Measurements from ENCODE around the gene GXYLT1.
"Not testable (repeated sequence)": the region's sequence is repeated elsewhere in the genome, so short reads cannot be mapped to it uniquely, and the experiment has no call there.

The GXYLT1 gene

DNA sequence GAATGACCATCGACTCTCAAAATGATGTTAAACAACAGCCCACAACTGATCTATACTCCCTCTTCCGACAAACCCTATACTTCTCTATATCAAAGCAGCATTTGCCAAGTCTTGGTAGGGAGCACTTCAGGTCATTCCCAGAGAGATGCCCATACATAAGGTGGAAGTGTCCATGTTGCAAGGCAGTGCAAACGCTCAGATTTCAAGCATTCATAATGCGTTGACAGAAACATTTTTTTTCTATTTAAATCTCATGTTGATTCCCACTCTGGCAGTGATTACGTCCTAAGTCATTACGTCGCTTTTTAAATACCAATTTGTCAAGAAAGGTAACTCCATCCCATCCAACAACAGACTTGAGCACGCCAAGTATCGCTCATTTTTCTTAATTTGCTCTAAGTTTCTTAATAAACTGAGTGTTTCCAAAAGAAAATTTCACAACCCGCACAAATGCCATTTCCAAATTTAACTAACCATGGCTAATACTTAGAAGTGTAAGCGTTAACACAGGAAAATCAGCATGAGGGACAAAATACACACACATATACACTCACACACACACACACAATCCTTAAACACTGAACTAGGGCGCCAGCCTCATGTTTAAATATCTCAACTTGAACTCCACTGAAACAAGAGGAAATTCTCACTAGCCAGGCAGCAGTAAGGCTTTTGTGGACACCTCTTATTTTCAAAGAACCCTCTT lies 1.1 kb downstream of the GXYLT1 start:
- peak; percentile 25 for DNase-seq

DNA sequence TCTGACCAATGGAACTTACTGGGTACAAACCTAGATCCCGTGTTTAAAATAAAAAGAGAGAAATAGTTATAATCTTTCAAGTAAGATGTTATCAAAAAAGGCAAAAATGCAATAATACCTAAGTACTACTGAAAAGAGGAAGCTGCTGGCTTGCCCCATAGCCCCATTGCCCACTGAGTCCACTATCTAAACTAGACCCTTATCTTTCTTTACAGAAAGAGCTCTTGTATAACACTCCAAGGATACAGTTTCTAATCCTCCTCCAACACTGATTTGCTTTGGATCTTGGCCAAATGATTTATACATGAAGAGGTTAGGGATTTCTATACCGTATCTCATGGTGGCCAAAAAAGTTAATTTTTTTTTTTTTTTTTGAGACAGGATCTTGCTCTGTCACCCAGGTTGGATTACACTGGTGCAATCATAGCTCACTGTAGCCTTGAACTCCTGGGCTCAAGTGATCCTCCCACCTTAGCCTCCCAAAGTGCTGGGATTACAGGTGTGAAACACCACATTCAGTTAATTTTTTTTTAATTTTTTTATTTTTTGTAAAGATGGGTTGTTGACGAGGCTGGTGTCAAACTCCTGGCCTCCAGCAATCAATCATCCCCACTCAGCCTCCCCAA lies 2.6 kb downstream of the GXYLT1 start:
- DNase-seq: no peak

DNA sequence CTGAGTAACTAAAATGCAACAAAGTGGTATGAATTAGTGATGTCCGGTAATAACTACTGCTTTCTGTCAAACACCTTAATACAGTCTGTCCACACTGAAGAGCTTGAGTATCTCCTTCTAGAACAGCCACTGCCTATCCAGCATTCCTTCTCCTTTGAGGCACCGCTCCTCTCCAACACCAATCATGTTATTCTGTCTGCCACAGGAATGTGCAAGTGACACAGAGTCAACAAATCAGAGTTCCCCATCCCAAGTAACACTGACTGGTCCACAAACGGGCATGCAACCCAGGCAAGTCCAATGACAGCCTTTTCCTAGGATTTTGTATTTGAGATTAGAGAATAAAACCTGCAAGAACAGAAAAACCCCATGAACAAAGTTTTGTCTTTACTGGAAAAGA lies 3.8 kb downstream of the GXYLT1 start:
- DNase-seq: no peak

DNA sequence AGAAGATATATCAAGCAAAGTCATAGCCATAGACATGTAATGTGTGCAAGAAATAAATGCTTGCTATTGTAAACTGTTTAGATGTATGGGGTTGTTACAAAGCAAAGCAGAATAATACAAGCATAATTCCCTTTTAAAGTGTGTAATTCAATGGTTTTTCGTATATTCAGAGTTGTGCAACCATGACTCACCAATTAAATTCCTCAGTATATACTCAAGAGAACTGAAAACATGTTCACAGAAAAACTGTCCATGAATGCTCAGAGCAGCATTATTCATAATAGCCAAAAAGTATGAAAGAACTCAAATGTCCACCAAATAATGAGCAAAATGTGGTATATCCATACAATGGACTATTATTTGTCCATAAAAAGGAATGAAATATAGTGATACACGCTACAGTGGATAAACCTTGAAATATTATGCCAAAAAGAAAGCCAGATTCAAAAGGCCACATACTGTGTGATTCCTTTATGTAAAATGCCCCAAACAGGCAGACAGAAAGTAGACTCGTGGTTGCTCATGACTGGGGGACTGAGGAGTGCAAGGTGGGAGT lies 9.3 kb downstream of the GXYLT1 start:
- no peak for DNase-seq

DNA sequence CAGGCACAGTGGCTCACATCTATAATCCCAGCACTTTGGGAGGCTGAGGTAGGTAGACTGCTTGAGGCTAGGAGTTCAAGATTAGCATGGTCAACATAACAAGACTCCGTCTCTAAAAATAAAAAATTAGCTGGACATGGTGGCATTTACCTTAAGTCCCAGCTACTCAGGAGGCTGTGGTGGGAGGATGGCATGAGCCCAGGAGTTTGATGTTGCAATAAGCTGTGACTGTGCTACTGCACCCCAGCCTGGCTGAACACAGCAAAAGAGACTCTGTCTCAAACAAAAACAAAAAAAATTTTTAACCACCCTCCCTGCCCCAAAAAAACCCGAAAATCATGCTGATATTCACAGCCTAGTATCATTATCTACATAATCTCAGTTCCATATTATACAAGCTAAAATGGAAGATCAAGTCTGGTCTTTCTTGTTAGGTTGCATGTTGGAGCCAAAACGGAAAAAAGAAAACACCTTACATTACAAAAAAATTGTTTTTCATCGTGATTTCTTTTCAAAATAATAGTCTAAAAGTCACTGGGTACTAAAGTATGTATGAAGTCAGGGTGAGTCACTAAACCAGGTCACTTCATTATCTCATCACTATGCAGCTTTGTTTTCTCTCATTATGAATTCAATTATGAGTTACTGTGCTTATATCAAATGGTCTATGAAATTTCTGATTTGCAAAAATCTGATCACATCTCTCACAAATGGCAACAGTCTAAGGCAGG lies 13.8 kb downstream of the GXYLT1 start:
- no peak for DNase-seq

DNA sequence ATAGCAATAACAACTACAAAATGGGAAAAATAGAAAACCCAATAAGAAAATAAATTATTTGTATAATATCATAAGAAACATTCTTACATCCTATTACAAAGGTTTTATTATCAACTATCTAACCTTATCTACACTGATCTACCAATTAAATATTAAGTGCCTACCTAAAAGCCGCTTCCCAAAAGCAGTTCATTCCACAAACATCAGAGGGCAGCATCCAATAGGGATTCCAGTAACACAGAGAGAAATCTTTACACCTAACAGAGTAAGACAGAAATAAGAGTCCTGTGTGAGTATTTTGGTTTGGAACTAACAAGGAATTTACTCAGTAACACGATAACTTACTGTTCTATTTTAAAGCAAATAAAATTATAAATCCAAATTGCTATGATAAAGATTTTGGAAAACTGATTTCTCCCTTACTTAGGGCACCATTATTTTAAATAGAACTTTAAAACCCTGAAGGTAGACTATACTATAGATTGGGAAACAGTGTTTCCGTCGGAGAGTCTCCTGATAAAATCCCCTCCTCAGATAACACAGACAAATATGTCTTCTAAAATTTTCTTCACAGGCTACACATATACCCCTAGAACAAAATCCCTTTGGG lies 15.0 kb downstream of the GXYLT1 start:
- peak; percentile 53 for DNase-seq

DNA sequence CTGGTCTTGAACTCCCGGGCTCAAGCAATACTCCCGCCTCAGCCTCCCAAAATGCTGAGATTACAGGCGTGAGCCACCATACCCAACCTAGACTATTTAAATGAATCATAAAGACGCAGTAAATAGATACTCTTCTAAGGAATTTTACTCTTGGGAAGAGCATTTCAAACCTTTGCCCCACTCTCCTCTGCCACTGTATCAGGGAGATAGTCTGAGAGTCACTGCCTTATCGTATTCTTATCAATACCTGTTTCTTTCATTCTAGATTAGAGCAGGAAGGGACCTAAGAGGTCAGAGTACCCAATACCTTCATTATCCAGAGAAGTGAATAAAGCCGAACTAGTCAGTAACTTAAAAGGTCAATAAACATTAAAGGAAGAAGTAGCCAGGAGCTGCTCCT lies 15.8 kb downstream of the GXYLT1 start:
- no peak for DNase-seq

DNA sequence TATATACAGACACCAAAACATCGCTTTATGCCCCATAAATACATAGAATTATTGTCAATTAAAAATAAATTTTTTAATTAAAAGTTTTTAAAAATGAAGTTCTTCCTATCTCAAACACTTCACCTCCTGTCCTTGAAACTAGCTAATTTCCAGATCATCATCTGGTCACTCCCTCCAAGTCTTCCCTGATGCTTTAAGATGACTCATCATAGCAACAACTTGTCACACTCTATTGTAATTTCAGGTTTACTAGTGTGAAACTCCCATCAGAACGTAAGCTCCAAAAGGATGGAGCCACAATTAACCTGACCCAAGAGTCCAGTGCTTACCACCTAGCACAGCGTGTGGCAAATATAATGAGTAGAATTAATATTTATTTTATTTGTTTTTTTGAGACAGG lies 16.3 kb downstream of the GXYLT1 start:
- DNase-seq: no peak

DNA sequence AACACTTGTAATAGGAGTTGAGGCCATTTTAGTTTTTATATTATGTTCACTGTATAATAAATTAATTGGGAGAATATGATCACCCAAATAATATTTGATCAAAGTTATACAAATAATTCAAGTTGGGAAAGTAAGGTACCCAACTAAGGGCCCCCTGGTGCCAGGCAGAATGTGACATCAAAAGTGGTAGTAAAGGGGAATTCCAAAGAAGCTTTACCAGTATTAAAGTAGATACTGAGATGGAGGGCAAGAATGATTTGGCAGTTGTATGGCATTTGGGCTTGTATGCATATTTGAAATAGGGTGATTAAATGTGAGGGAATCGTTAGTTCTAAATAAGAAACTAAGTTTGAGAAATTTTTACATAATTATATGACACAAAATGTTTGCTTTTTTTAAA lies 17.7 kb downstream of the GXYLT1 start:
- DNase-seq: no peak

DNA sequence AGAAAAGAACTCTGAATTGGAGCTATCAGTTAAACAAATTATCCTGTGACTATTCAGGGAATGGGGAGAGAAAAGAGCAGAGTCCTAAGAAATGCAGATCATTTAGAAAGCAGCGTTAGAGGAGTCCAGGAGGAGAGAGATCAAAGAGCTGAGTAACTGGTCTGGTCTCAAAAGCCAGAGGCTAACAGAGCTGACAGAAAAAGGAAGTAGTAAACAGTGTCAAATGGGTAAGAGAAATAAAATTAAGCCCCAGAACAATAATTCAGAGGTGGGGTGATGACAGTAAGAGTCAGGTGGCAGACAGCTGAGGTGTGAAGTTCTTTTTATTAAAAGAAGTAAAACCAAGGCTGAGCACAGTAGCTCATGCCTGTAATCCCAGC lies 19.3 kb downstream of the GXYLT1 start:
- no peak for DNase-seq

DNA sequence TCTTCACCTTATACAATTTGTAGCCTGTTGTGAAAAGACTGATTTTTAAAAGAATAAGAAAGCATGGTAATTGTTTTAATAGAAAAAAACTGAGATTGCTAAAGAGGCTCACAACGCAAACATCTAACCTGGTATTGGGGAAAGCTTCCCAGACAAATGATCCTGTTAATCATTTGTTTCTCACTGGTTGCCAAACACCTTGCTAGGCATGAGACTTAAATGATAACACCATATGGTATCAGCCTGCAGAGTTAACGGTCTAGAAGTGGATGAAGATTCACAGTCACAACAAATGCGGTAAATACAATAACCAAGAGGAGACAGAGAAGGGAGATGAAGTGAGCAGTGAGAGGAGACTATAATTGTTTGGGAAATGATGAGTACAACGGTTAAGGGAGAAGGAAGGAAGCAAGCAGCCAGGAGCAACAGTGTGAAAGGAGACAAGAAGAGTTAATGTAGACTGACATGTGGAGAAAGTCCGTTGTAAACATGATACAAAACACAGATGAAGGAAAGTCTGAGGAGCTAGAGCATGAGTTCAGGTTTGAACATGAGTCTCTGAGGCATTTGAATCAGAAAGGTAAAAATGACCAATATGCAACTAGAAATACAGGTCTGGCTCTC lies 19.8 kb downstream of the GXYLT1 start:
- peak; percentile 25 for DNase-seq

DNA sequence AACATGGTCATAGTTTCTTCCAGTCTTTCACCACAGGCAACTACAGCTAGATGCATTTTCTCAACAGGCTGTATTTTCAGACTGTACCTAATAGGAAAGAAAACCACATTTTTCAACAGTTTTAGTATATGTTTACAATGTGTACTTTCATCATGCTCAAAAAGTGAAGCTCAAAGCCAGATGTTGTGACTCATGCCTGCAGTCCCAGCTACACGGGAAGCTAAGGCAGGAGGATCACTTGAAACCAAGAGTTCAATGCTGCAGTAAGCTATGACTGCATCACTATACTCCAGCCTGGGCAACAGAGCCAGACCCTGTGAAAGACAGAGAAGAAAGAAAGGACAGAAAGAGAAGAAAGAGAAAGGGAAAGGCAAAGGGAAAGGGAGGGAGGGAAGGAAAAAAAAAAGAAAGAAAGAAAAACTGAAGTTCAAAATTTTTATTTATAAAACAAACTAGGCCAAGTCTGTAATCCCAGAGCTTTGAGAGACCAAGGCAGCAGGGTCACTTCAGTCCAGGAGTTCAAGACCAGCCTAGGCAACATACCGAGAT lies 25.5 kb downstream of the GXYLT1 start:
- no peak for DNase-seq

DNA sequence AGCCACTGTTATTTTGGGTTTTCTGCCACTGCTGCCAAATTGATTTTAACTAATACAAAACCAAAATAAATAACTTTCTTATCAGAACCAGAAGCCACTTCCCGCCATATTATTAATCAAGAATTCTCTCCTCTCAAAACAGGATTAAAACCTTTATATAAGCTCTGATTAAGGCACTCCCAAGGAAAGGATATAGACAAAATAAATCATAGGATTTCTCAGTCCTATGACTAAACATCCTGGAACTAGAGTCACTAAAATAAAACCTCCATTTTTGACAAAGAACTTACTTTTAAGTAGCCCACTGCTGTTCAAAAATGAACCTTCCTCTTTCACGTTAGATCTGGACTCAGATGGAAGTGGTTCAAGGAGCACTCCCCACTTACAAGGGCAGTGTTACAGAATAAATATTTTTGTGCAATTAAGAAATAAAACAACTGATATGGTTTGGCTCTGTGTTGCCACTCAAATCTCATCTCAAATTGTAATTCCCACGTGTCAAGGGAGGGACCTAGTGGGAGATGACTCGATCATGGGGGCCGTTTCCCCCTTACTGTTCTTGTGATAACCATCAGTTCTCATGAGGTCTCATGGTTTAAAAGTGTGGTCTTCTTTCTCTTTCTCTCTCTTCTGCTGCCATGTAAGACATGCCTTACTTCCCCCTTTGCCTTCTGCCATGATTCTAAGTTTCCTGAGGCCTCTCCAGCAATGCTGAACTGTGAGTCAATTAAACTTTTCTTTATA lies 26.4 kb downstream of the GXYLT1 start:
- DNase-seq: no peak

DNA sequence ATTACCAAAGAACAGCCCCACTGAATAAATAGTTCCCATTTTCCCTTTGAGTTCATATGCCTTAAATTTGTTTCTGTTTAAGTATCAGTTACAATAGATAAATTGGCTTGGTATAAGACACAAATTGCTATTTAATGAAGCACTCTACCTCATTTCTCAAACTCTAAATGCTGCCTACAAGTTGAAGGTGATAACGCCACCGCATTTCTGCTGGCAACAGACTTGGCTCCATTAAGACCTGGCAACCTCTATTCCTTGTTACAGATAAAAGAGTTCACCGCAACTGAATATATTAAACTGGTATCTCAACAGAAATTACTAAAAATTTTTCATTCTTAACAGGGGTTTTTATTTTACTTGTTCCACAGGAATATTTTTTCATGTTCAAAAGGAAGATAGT lies 35.6 kb downstream of the GXYLT1 start:
- no peak for DNase-seq

DNA sequence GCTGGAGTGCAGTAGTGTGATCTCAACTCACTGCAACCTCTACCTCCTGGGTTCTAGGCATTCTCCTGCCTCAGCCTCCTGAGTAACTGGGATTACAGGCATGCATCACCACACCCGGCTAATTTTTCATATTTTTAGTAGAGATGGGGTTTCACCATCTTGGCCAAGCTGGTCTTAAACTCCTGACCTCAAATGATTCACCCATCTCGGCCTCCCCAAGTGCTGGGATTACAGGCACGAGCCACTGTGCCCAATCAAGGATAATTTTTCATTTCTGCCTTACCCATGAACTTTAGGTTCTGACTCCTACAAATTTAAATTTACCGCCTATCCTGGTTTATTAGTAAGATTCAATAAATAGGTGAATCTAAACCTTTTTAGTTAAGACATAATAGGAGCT lies 37.9 kb downstream of the GXYLT1 start:
- not testable (repeated sequence) for DNase-seq

DNA sequence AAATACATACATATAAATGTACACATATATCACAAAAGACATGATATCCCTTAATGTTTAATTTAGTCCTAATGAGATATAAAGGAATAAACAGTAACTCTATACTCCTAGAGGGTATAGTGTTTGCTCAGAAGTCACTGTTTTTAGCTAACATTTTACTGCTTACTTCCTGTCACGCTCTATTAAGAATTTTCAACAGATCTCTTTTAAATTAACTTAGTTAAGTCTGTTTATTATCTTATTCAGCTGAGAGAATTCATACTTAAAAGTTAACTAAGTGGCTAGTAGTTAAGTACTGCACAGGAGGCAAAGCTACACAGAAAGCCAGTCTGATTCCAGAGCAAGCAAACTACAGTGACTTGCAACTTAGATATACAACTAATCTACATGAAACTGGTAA lies 39.9 kb downstream of the GXYLT1 start:
- DNase-seq: no peak

DNA sequence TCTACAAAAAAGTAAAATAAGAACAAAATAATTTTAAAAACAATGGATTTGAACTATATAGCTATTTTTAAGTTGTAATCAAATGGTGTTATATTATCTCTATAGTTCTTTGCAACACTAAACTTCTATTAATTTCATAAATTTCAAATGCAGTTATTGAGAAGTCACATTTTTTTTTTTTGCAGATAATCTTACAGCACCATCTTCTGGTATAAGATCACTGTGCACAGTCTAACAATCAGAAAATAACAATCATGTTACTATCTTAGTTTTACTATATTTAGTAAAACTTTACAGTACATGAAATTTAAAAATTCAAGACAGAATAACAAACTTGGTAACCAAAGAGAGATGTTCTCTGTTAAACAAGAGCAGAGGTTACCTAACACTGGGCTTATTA lies 40.6 kb downstream of the GXYLT1 start:
- DNase-seq: no peak

DNA sequence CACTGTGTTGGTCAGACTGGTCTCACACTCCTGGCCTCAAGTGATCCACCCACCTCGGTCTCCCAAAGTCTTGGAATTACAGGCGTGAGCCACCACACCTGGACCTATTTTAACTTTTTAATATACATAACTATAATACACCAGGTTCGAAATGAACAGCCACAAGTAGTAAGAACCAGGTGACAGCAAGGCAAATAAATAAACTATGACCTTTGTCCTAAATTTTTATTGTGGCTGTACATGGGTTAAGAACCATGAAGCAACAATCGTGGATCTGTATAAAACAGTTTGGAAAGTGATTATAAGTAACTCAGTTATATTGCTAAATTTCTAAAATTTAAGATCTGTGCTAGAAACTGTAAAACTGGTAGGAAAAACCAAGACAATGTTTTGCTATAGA lies 41.5 kb downstream of the GXYLT1 start:
- DNase-seq: no peak

DNA sequence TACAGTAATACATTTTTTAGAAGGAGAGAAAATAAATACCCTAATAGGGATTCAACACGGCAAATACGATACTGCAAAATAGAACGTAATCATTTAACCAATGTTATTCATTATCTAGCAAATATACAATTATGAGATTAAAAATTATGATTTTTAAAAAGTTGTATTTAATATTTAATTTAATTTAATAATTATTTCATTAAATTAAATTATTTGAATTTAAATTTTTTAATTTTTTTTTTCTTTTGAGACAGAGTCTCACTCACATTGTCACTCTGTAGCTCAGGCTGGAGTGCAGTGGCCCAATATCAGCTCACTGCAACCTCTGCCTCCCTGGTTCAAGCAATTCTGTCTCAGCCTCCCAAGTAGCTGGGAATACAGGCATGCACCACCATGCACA lies 42.0 kb downstream of the GXYLT1 start:
- no peak for DNase-seq

DNA sequence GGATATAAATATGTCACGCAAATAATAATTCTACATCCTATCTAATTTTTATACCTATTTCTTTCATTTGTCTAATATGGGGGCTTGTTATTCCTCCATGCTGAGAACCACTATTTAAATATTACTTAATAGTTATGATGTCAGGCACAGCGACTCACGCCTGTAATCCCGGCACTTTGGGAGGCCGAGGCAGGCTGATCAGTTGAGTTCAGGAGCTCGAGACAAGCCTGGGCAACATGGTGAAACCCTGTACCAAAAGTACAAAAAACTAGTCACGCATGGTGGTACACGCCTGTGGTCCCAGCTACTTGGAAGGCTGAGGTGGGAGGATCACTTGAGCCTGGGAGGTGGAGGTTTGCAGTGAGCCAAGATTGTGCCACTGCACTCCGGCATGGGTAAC lies 45.2 kb downstream of the GXYLT1 start:
- DNase-seq: no peak

DNA sequence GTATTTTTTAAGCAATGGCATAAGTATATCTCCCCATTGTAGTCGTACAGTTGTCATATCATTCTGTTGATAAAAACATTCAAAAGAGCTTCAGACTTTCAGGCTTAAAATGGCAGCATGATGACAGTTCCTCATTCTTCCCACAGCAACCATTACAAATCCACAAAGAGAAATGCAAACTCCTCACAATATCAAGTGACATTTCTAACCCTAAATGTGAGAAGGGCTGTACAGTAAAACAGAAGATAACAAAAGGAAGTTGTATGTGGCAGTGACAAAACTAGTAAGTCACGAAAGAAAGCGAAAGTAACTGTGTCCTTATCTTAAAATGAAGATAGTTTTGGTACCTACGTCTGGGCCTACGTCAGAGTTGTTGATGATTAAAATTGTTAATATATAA lies 46.7 kb downstream of the GXYLT1 start:
- DNase-seq: no peak

DNA sequence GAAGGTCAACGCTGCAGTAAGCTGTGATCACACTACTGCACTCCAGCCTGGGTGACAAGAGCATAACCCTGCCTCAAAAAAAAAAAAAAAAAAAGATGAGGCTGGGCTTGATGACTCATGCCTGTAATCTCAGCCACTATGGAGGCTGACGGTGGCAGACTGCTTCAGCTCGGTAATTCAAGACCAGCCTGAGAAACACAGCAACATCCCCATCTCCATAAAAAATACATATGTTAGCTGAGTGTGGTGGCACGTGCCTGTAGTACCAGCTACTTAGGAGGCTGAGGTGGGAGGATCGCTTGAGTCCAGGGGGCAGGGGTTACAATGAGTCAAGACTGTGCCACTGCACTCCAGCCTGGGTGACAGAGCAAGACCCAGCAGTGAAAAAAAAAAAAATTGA lies 50.4 kb downstream of the GXYLT1 start:
- DNase-seq: no peak
